Panc1 (cell line): Measurements from ENCODE around the gene ABCF3. TPM values are rescaled to one million over a fixed set of nuclear protein-coding genes. Genes with fewer than 3 reads are reported as not detected.

ENCODE experiments used
- ATAC-seq: fragments of 200-7000 bp; cut with Tn5 transposase; 2 replicates; pipeline ENCODE4 v1.9.1; 2020; ENCODE audit warnings: mild to moderate bottlenecking, moderate library complexity
- BruUV-seq: library from RNA; stranded (reverse); fragments of 400-500 nt; replicated peaks from 2 replicates; lab custom pipeline; 2021; lab: Mats Ljungman, UMichigan
- CTCF ChIA-PET: fragments of 300-600 bp; sonication (Branson Sonifier 250); formaldehyde crosslinking; loops from one replicate; lab custom pipeline; 2022; ENCODE audit warnings: antibody characterized with exemption; lab: Charles Lee
- POLR2A ChIA-PET: fragments of 300-600 bp; sonication (Branson Sonifier 250); formaldehyde crosslinking; loops from one replicate; lab custom pipeline; 2022; ENCODE audit warnings: antibody characterized with exemption; lab: Charles Lee
- DNase-seq: peaks from one replicate; pipeline ENCODE4 v3.0.0-alpha.2; 2010; ENCODE audit warnings: low read depth, low spot score
- H3K27ac ChIP-seq: 2 replicates; pipeline ENCODE4 v1.5.1; 2011; ENCODE audit warnings: mild to moderate bottlenecking, low read length, inconsistent platforms
- H3K27me3 ChIP-seq: fragments of 200-500 bp; sonication (Bioruptor generic); 2 replicates; pipeline ENCODE4 v1.6.0; 2014; ENCODE audit warnings: low read length, inconsistent platforms; ENCODE audit not compliant: control insufficient read depth, insufficient read depth
- H3K36me3 ChIP-seq: fragments of 200-500 bp; sonication (Bioruptor generic); 2 replicates; pipeline ENCODE4 v1.5.1; 2014; ENCODE audit warnings: inconsistent platforms, mild to moderate bottlenecking, low read length, moderate library complexity; ENCODE audit not compliant: control insufficient read depth, insufficient read depth
- H3K4me1 ChIP-seq: 2 replicates; pipeline ENCODE4 v1.5.1; 2011; ENCODE audit warnings: inconsistent platforms, mild to moderate bottlenecking, low read length, moderate library complexity; ENCODE audit not compliant: control insufficient read depth, insufficient read depth
- H3K4me3 ChIP-seq, 2 experiments: 2 replicates each; pipeline ENCODE4 v1.5.1; 2011 to 2012; ENCODE audit warnings: low read depth in 2 of 2, low read length in 2 of 2, mild to moderate bottlenecking in 2 of 2, inconsistent platforms in 1 of 2, moderate library complexity in 1 of 2
- H3K9me3 ChIP-seq: fragments of 200-500 bp; sonication (Bioruptor generic); 2 replicates; pipeline ENCODE4 v1.5.1; 2014; ENCODE audit warnings: low read depth, mild to moderate bottlenecking, inconsistent platforms, low read length, moderate library complexity; ENCODE audit not compliant: control insufficient read depth, insufficient read depth
- CTCF ChIP-seq: fragments of 450-650 bp; IDR thresholded peaks from 2 replicates; pipeline ENCODE4 v1.5.1; 2017; ENCODE audit warnings: mild to moderate bottlenecking
- POLR2AphosphoS5 ChIP-seq: IDR thresholded peaks from 2 replicates; pipeline ENCODE4 v1.6.1; 2012; ENCODE audit warnings: mild to moderate bottlenecking, low read depth, low read length, moderate library complexity
- SIN3A ChIP-seq: IDR thresholded peaks from 2 replicates; pipeline ENCODE4 v1.6.1; 2012; ENCODE audit warnings: low read depth, mild to moderate bottlenecking, low read length, moderate library complexity, borderline replicate concordance; ENCODE audit not compliant: insufficient read depth
- TCF7L2 ChIP-seq: IDR thresholded peaks from 2 replicates; pipeline ENCODE4 v1.6.1; 2011; ENCODE audit warnings: mild to moderate bottlenecking, low read depth, low read length, inconsistent platforms
- in situ Hi-C: cut with HindIII; loops from 2 replicates; pipeline ENCODE4 v1.10.0; 2016; ENCODE audit warnings: low sequenced_read_pairs, low pct_unique_long_range_greater_than_20kb
- intact Hi-C: fragments of 100-400 bp; cut with micrococcal nuclease; formaldehyde crosslinking; loops from one replicate; pipeline ENCODE4 v1.10.0; 2022; ENCODE audit not compliant: unreplicated experiment
- total RNA-seq: library from RNA; stranded (reverse); gene quantifications from one replicate; pipeline ENCODE4 v1.2.1, GENCODE V29; 2021; ENCODE audit not compliant: unreplicated experiment
- TF ChIP-seq, protein P1 (sequence below), 2 experiments: IDR thresholded peaks; 2 replicates each; pipeline ENCODE4 v1.6.1; 2011 to 2012; ENCODE audit warnings: low read depth in 2 of 2, control low read depth in 1 of 2, low read length in 1 of 2, mild to moderate bottlenecking in 1 of 2, moderate library complexity in 1 of 2; ENCODE audit not compliant: insufficient read depth in 1 of 2

The ABCF3 gene
- total RNA-seq, 1 experiment from 2014 or later, result 101 TPM

DNA sequence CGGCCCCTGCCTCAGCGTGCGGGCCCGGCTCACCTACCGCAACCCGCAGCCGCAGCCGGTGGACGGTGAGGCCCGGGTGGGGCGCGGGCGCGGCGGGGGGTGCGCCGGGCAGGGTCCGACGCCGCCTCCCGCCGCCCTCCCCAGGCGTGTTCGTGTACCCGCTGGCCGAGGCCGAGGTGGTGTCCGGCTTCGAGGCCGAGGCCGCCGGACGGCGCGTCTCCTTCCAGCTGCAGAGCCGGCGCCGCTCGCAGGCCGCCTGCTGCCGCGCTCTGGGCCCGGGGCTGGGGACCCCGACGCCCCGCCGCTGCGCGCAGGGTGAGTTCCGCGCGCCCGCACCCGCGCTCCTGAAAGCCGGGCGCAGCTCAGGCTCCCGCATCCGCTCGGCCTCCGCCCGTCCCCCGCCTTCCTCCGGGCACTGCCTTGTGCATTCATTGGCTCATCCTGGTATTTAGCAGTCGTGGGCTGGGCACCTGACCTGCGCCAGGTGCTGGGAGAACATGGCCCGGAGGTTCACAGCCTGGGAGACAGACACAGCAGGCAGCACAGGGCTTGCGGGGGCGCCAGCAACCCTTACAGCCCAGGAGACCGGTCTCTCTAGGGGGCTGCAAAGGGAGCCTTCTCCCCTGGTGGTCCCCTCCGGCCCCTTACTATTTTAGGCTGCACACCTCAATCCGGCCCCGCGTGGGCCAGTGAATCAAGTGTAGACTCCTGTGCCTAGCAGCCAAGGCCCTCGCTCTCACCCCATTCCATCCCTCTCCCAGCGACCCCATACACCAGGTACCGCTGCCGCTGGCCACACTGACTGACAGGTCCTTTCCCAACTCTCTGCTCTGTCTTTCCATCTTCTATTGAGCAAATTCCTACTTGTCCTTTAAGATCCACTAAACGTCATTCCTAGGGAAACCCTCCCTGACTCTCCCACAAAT is 44.9 kb downstream of the ABCF3 start:
- TF ChIP-seq POLR2AphosphoS5, result no peak
- TF ChIP-seq CTCF, result no peak
- TF ChIP-seq TCF7L2, result no peak
- no peak for TF ChIP-seq SIN3A
- TF ChIP-seq, protein P1, sequence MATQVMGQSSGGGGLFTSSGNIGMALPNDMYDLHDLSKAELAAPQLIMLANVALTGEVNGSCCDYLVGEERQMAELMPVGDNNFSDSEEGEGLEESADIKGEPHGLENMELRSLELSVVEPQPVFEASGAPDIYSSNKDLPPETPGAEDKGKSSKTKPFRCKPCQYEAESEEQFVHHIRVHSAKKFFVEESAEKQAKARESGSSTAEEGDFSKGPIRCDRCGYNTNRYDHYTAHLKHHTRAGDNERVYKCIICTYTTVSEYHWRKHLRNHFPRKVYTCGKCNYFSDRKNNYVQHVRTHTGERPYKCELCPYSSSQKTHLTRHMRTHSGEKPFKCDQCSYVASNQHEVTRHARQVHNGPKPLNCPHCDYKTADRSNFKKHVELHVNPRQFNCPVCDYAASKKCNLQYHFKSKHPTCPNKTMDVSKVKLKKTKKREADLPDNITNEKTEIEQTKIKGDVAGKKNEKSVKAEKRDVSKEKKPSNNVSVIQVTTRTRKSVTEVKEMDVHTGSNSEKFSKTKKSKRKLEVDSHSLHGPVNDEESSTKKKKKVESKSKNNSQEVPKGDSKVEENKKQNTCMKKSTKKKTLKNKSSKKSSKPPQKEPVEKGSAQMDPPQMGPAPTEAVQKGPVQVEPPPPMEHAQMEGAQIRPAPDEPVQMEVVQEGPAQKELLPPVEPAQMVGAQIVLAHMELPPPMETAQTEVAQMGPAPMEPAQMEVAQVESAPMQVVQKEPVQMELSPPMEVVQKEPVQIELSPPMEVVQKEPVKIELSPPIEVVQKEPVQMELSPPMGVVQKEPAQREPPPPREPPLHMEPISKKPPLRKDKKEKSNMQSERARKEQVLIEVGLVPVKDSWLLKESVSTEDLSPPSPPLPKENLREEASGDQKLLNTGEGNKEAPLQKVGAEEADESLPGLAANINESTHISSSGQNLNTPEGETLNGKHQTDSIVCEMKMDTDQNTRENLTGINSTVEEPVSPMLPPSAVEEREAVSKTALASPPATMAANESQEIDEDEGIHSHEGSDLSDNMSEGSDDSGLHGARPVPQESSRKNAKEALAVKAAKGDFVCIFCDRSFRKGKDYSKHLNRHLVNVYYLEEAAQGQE (IDR thresholded peaks at IDR 0.05; ENCODE audit: insufficient read depth in 1 of 2, low read depth in 2 of 2, low read length in 1 of 2), result no peak
- intact Hi-C loops, result no loop called here
- no peak for DNase-seq
- in situ Hi-C loops, result no loop called here
- ChIA-PET CTCF (no interaction called here), POLR2A (interaction anchor here (0.6 kb wide), 1 partner anchor 47 kb away, joined by 3 read pairs; no protein-coding TSS in a partner anchor)
- H3K4me3 ChIP-seq, result peak overlapping the region in 1 of 2 experiments; percentile 41; a peak in 2 of 4 replicates
- no TSS peak for BruUV-seq
- H3K27me3 ChIP-seq, result peaks cover 14% of the 10 kb centered on the region; the same call in 1 of the 2 replicates
- no peaks in the 10 kb centered on the region; the same call in 1 of the 2 replicates for H3K4me1 ChIP-seq
- no peaks in the 10 kb centered on the region for H3K9me3 ChIP-seq
- ATAC-seq, result no peak
- H3K36me3 ChIP-seq, result peaks cover 2% of the 10 kb centered on the region; the same call in 1 of the 2 replicates
- H3K27ac ChIP-seq, result no peak overlapping the region

DNA sequence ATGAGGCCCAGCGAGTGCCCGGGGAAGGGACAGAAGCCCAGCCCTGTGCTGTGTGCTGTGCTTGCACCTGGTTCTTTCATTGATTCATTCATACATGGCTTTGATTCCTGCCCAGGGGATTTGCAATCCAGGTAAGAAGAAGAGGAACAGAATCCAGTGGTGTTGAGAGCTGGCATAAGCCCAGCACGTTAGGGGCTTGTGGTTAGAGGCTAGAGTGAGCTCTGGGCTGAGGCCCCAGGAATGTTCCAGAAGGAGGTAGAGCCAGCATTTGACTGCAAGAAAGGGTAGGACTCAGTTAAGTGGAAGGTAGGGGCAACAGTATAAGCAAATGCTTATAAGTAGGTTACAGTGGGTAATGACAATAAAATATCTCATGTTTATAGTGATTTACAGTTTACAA is 45.7 kb downstream of the ABCF3 start:
- intact Hi-C loops, result no loop called here
- no peaks in the 10 kb centered on the region for H3K9me3 ChIP-seq
- peaks cover 2% of the 10 kb centered on the region; the same call in 1 of the 2 replicates for H3K36me3 ChIP-seq
- no TSS peak for BruUV-seq
- H3K27me3 ChIP-seq, result peaks cover 14% of the 10 kb centered on the region; the same call in 1 of the 2 replicates
- H3K4me1 ChIP-seq, result no peaks in the 10 kb centered on the region; the same call in 1 of the 2 replicates
- in situ Hi-C loops, result no loop called here
- no peak for ATAC-seq
- H3K4me3 ChIP-seq, result no peak overlapping the region
- no peak overlapping the region for H3K27ac ChIP-seq
- TF ChIP-seq SIN3A (no peak), POLR2AphosphoS5 (no peak)
- ChIA-PET CTCF (no interaction called here), POLR2A (no interaction called here)
- DNase-seq, result no peak
